IPS DF 6.9 (cell line): ENCODE measurements around the gene PUM2.

Source experiments
- DNase-seq: peaks from one replicate; pipeline ENCODE4 v3.0.0-alpha.2; 2013; ENCODE audit warnings: low read depth, low spot score
- H3K27ac ChIP-seq: one replicate; pipeline ENCODE4 v1.5.1; 2013; ENCODE audit warnings: low read length, control low read depth
- H3K27me3 ChIP-seq: 2 replicates; pipeline ENCODE4 v1.6.1; 2013; ENCODE audit warnings: mild to moderate bottlenecking, low read length; ENCODE audit not compliant: control insufficient read depth, insufficient read depth
- H3K36me3 ChIP-seq: 2 replicates; pipeline ENCODE4 v1.6.1; 2013; ENCODE audit warnings: low read length; ENCODE audit not compliant: control insufficient read depth, insufficient read depth
- H3K4me1 ChIP-seq: 2 replicates; pipeline ENCODE4 v1.6.1; 2013; ENCODE audit warnings: low read length; ENCODE audit not compliant: control insufficient read depth, insufficient read depth
- H3K4me3 ChIP-seq: 2 replicates; pipeline ENCODE4 v1.5.1; 2013; ENCODE audit warnings: mild to moderate bottlenecking, low read length
- H3K9me3 ChIP-seq: 2 replicates; pipeline ENCODE4 v1.6.1; 2013; ENCODE audit warnings: low read length, inconsistent platforms; ENCODE audit not compliant: control insufficient read depth, insufficient read depth
- WGBS: extraction: QIAGEN DNeasy Blood & Tissue Kit; methylation state at CpG from one replicate; pipeline ENCODE4 v1.1.7; 2013; ENCODE audit warnings: mixed read lengths, missing lambda C conversion rate; ENCODE audit not compliant: insufficient read length, insufficient coverage; 5-methylcytosine and 5-hydroxymethylcytosine counted together

The PUM2 gene

DNA sequence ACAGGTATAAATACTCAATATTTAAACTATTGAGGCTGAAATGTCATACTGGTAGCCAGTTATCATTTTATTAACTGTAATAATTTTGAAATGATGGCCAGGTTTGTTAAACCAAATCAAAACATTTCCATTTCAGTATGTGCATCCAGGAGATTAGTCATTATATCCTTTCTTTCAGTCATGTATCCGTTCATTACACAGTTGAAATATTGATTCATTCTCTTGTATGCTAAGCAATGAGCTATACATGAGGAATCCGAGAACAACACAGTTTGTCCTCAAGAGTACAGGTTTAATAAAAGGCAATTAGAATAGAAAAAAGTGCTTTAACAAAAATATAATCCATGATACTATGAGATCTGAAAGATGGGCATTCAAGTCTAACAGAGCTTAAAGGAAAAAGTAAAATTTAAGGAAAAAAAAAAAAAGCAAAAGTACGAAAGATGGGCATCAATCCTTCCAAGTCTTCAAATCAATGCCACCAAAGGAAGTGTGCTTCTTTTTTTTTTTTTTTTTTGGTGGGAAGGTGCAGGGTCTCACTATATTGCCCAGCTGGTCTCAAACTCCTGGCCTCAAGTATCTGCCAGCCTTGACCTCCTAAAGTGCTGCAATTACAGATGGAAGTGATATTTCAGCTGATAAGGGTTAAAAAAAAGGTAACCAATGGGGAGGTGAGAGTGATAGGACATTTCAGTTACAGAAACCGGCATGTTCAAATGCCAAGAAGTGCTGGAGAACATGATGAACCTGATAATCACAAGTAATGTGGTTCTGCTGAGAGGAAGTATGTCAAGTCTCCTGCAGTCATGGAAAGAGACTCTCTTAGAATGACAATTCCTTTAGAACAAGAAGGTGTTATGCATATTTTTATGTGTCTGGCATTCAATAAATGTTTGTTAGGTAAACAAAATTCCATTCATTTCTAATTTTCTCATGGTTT is 35.8 kb downstream of the PUM2 start:
- H3K27me3 ChIP-seq, result no peaks in the 10 kb centered on the region
- H3K4me3 ChIP-seq, result no peak overlapping the region
- no peak for DNase-seq
- WGBS, result no CpG with 5 or more reads among the region's 4 CpGs
- H3K4me1 ChIP-seq, result no peaks in the 10 kb centered on the region; the same call in 1 of the 2 replicates
- peaks cover 2% of the 10 kb centered on the region for H3K36me3 ChIP-seq
- no peak overlapping the region for H3K27ac ChIP-seq
- no peaks in the 10 kb centered on the region for H3K9me3 ChIP-seq

- H3K4me3 ChIP-seq, result no peak overlapping the region
- peaks cover 2% of the 10 kb centered on the region for H3K36me3 ChIP-seq
- H3K4me1 ChIP-seq, result no peaks in the 10 kb centered on the region; the same call in 1 of the 2 replicates
- no peaks in the 10 kb centered on the region for H3K9me3 ChIP-seq
- WGBS, result no CpG with 5 or more reads among the region's 3 CpGs
- no peaks in the 10 kb centered on the region for H3K27me3 ChIP-seq
- DNase-seq, result no peak
- no peak overlapping the region for H3K27ac ChIP-seq
These were observed 37.0 kb downstream of the PUM2 start for GRCh38 chr2:20313659-20314058.

GRCh38 chr2:20309001-20309400 is 41.6 kb downstream of the PUM2 start:
- H3K4me1 ChIP-seq, result no peaks in the 10 kb centered on the region; the same call in 1 of the 2 replicates
- no peaks in the 10 kb centered on the region for H3K27me3 ChIP-seq
- H3K27ac ChIP-seq, result no peak overlapping the region
- no peak overlapping the region for H3K4me3 ChIP-seq
- WGBS, result no CpG with 5 or more reads among the region's 2 CpGs
- no peak for DNase-seq
- no peaks in the 10 kb centered on the region for H3K9me3 ChIP-seq
- peaks cover 7% of the 10 kb centered on the region for H3K36me3 ChIP-seq

GRCh38 chr2:20307311-20307710 is 43.3 kb downstream of the PUM2 start:
- Histone ChIP-seq H3K36me3 (peaks cover 7% of the 10 kb centered on the region; the same call in 1 of the 2 replicates), H3K4me1 (no peaks in the 10 kb centered on the region), H3K4me3 (no peak overlapping the region), H3K9me3 (no peaks in the 10 kb centered on the region), H3K27ac (no peak overlapping the region), H3K27me3 (no peaks in the 10 kb centered on the region)
- no peak for DNase-seq

GRCh38 chr2:20304411-20304810 is 46.2 kb downstream of the PUM2 start:
- DNase-seq, result no peak
- no peaks in the 10 kb centered on the region for H3K27me3 ChIP-seq
- no peaks in the 10 kb centered on the region for H3K9me3 ChIP-seq
- H3K4me1 ChIP-seq, result no peaks in the 10 kb centered on the region
- peaks cover 7% of the 10 kb centered on the region; the same call in 1 of the 2 replicates for H3K36me3 ChIP-seq
- no CpG with 5 or more reads among the region's 1 CpG for WGBS
- no peak overlapping the region for H3K27ac ChIP-seq
- H3K4me3 ChIP-seq, result no peak overlapping the region

DNA sequence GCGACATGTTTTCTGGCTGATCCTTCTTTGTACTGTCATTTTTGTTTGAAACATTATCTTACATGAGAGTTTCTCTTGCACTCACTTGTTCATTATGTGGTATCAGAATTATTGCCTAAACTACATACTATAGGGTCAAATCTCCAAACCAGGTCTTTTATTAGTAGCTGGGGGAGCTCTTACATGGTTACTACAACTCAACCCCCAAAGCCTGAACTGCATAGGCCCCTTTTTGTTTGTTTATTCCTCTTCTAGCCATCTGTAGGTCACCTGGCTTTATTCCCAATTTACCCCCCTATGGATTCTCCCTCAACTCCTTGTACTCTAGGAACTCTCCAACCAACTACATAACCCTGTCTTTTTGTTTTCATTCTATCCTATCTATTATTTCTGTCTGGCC is 46.7 kb downstream of the PUM2 start:
- H3K9me3 ChIP-seq, result no peaks in the 10 kb centered on the region
- no peaks in the 10 kb centered on the region for H3K27me3 ChIP-seq
- peaks cover 9% of the 10 kb centered on the region; the same call in 1 of the 2 replicates for H3K36me3 ChIP-seq
- no CpG with 5 or more reads among the region's 1 CpG for WGBS
- no peaks in the 10 kb centered on the region for H3K4me1 ChIP-seq
- H3K4me3 ChIP-seq, result no peak overlapping the region
- DNase-seq, result no peak
- no peak overlapping the region for H3K27ac ChIP-seq

DNA sequence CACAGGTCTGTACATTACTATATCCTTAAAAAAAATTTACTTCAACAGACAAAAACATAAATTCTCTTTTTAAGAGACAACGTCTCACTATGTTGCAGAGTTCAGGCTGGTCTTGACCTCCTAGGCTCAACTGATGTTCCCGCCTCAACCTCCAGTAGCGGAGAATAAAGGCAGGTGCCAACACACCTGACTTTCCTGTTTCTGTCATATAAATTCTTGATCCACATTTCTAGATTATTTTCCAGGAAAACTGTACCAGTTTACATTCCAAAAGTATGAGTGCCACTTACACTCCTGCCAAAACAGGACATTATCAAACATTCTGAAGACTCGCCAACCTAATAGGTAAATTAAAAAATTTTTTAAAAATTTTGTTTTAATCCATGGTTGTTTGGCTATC is 48.6 kb downstream of the PUM2 start:
- Histone ChIP-seq H3K4me3 (no peak overlapping the region), H3K9me3 (no peaks in the 10 kb centered on the region), H3K4me1 (no peaks in the 10 kb centered on the region), H3K36me3 (peaks cover 7% of the 10 kb centered on the region; the same call in 1 of the 2 replicates), H3K27me3 (no peaks in the 10 kb centered on the region), H3K27ac (no peak overlapping the region)
- DNase-seq, result no peak
- WGBS, result no CpG with 5 or more reads among the region's 4 CpGs

GRCh38 chr2:20300656-20301055 is 50.0 kb downstream of the PUM2 start:
- no peaks in the 10 kb centered on the region for H3K9me3 ChIP-seq
- DNase-seq, result no peak
- H3K4me1 ChIP-seq, result no peaks in the 10 kb centered on the region
- H3K4me3 ChIP-seq, result no peak overlapping the region
- H3K27me3 ChIP-seq, result no peaks in the 10 kb centered on the region
- peaks cover 8% of the 10 kb centered on the region; the same call in 1 of the 2 replicates for H3K36me3 ChIP-seq
- H3K27ac ChIP-seq, result no peak overlapping the region
- WGBS, result no CpG with 5 or more reads among the region's 5 CpGs

GRCh38 chr2:20299113-20299512 is 51.5 kb downstream of the PUM2 start:
- Histone ChIP-seq H3K27me3 (no peaks in the 10 kb centered on the region), H3K36me3 (peaks cover 11% of the 10 kb centered on the region; the same call in 1 of the 2 replicates), H3K9me3 (no peaks in the 10 kb centered on the region), H3K4me1 (no peaks in the 10 kb centered on the region), H3K4me3 (no peak overlapping the region), H3K27ac (no peak overlapping the region)
- DNase-seq, result no peak
- no CpG with 5 or more reads among the region's 6 CpGs for WGBS

GRCh38 chr2:20294231-20294630 is 56.4 kb downstream of the PUM2 start:
- no peaks in the 10 kb centered on the region for H3K27me3 ChIP-seq

More at GRCh38 chr2:20294231-20294630, 56.4 kb downstream of the PUM2 start:
- no peak for DNase-seq
- no CpG with 5 or more reads among the region's 9 CpGs for WGBS
- H3K4me3 ChIP-seq, result no peak overlapping the region
- no peaks in the 10 kb centered on the region; the same call in 1 of the 2 replicates for H3K9me3 ChIP-seq
- no peak overlapping the region for H3K27ac ChIP-seq
- H3K4me1 ChIP-seq, result no peaks in the 10 kb centered on the region; the same call in 1 of the 2 replicates
- H3K36me3 ChIP-seq, result peaks cover 13% of the 10 kb centered on the region; the same call in 1 of the 2 replicates
